ENCODE data around the gene SIPA1L3.

SIPA1L3 gene

GRCh38 chr19:37935341-37935740 is 28.3 kb downstream of the SIPA1L3 start:
- H3K4me3 ChIP-seq (ENCODE audit: low read depth, low read length): no peak overlapping the region
- TF ChIP-seq CTCF (conservative IDR thresholded peaks at IDR 0.05; ENCODE audit: low read depth, low read length): no peak
- no peak for DNase-seq (ENCODE audit: low read depth)

- TF ChIP-seq CTCF (conservative IDR thresholded peaks at IDR 0.05; ENCODE audit: low read depth, low read length): no peak
- DNase-seq (ENCODE audit: low read depth): no peak
- H3K4me3 ChIP-seq (ENCODE audit: low read depth, low read length): no peak overlapping the region
These were observed 29.2 kb downstream of the SIPA1L3 start for GRCh38 chr19:37936166-37936565.

- DNase-seq (ENCODE audit: low read depth): no peak
- H3K4me3 ChIP-seq (ENCODE audit: low read depth, low read length): no peak overlapping the region
- no peak for TF ChIP-seq CTCF (conservative IDR thresholded peaks at IDR 0.05; ENCODE audit: low read depth, low read length)
These were observed 29.9 kb downstream of the SIPA1L3 start for GRCh38 chr19:37936886-37937285.

- DNase-seq (ENCODE audit: low read depth): no peak
- no peak for TF ChIP-seq CTCF (conservative IDR thresholded peaks at IDR 0.05; ENCODE audit: low read depth, low read length)
- H3K4me3 ChIP-seq (ENCODE audit: low read depth, low read length): no peak overlapping the region
These were observed 31.3 kb downstream of the SIPA1L3 start for GRCh38 chr19:37938353-37938752.

GRCh38 chr19:37941782-37942515 is 34.9 kb downstream of the SIPA1L3 start:
- no peak for DNase-seq (ENCODE audit: low read depth)
- TF ChIP-seq CTCF (conservative IDR thresholded peaks at IDR 0.05; ENCODE audit: low read depth, low read length): no peak
- H3K4me3 ChIP-seq (ENCODE audit: low read depth, low read length): no peak overlapping the region

- no peak for TF ChIP-seq CTCF (conservative IDR thresholded peaks at IDR 0.05; ENCODE audit: low read depth, low read length)
- no peak for DNase-seq (ENCODE audit: low read depth)
- no peak overlapping the region for H3K4me3 ChIP-seq (ENCODE audit: low read depth, low read length)
These were observed 35.5 kb downstream of the SIPA1L3 start for GRCh38 chr19:37942516-37942902.

GRCh38 chr19:37943480-37943879 is 36.5 kb downstream of the SIPA1L3 start:
- TF ChIP-seq CTCF (conservative IDR thresholded peaks at IDR 0.05; ENCODE audit: low read depth, low read length): no peak
- DNase-seq (ENCODE audit: low read depth): no peak
- H3K4me3 ChIP-seq (ENCODE audit: low read depth, low read length): no peak overlapping the region

Measured in choroid plexus epithelial cell (primary cell).